ENCODE measurements around the gene FIGN. TPM values are rescaled to one million over a fixed set of nuclear protein-coding genes. Genes with fewer than 3 reads are reported as not detected.
A peak's percentile ranks its signal among the peaks of the same experiment; 100 is the strongest.

FIGN gene
- total and polyA plus RNA-seq, 2 of the 13 experiments (the other 11 are each of a cell fraction or from before 2014, with no cell fraction given), result 6.6 to 6.7 TPM

DNA sequence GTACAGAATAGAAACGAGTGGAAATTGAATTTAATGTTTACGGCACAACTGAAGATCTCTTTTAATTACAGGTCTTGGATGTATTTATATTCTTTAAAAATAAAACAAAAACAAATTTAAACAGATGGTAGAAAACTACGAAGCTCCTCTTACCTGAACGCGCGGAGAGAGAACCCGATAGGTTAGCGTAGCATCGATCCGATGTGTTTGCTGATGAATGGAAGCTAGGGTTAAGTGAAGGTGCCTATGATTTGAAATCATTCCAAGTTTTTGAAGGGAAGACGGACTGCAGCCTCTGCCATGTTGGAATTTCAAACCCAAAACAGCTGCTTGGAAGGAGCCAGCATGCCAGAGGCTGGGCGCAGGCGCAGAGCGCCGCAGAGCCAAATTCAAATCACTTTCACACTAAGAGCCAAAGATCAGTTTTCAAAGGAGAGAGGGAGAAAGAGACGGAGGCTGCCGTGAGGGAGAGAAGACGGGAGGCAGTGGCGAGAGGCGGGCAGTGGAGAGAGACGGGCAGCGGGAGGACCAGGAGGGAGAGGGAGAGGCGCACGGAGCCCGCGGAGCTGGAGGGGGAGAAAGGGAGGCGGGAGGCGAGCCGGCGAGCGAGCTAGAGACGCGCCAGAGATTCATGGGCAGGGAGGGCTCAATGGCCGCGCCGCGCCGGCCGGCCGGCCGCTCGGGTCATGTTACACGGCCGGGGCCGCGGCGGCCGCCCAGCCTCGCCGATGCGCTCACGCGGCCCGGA lies at the start of gene FIGN (continued):
- TF ChIP-seq ELK4 (CRISPR knock-in tag; IDR thresholded peaks at IDR 0.05; ENCODE audit: borderline replicate concordance) (no peak), EP300 (IDR thresholded peaks at IDR 0.05; ENCODE audit: low read depth in 2 of 2, low read length in 2 of 2) (peak in 1 of 2 experiments; percentile 3; a peak in 1 of 4 replicates), EP300 (CRISPR knock-in tag; IDR thresholded peaks at IDR 0.05; ENCODE audit: borderline replicate concordance) (no peak), TIGD3 (CRISPR knock-in tag; IDR thresholded peaks at IDR 0.05; ENCODE audit: borderline replicate concordance) (no peak), ZNF569 (CRISPR knock-in tag; IDR thresholded peaks at IDR 0.05; ENCODE audit: borderline replicate concordance) (no peak), ZNF552 (CRISPR knock-in tag; IDR thresholded peaks at IDR 0.05; ENCODE audit: borderline replicate concordance) (0 out of 2 replicates have a peak, but pooled peaks have one; percentile 37), SP1 (IDR thresholded peaks at IDR 0.05) (no peak), SP1 (CRISPR knock-in tag; IDR thresholded peaks at IDR 0.05) (no peak), ZNF597 (CRISPR knock-in tag; IDR thresholded peaks at IDR 0.05) (no peak), ZNF232 (CRISPR knock-in tag; IDR thresholded peaks at IDR 0.05; ENCODE audit: borderline replicate concordance) (no peak), CCDC6 (CRISPR knock-in tag; IDR thresholded peaks at IDR 0.05) (peak; percentile 83), ZNF879 (CRISPR knock-in tag; IDR thresholded peaks at IDR 0.05) (no peak), ZUFSP (CRISPR knock-in tag; IDR thresholded peaks at IDR 0.05; ENCODE audit: borderline replicate concordance) (no peak), ZNF816 (CRISPR knock-in tag; IDR thresholded peaks at IDR 0.05; ENCODE audit: borderline replicate concordance) (0 out of 2 replicates have a peak, but pooled peaks have one; percentile 52), ZNF746 (CRISPR knock-in tag; IDR thresholded peaks at IDR 0.05) (0 out of 2 replicates have a peak, but pooled peaks have one; percentile 41)
- TF ChIP-seq, protein P1, sequence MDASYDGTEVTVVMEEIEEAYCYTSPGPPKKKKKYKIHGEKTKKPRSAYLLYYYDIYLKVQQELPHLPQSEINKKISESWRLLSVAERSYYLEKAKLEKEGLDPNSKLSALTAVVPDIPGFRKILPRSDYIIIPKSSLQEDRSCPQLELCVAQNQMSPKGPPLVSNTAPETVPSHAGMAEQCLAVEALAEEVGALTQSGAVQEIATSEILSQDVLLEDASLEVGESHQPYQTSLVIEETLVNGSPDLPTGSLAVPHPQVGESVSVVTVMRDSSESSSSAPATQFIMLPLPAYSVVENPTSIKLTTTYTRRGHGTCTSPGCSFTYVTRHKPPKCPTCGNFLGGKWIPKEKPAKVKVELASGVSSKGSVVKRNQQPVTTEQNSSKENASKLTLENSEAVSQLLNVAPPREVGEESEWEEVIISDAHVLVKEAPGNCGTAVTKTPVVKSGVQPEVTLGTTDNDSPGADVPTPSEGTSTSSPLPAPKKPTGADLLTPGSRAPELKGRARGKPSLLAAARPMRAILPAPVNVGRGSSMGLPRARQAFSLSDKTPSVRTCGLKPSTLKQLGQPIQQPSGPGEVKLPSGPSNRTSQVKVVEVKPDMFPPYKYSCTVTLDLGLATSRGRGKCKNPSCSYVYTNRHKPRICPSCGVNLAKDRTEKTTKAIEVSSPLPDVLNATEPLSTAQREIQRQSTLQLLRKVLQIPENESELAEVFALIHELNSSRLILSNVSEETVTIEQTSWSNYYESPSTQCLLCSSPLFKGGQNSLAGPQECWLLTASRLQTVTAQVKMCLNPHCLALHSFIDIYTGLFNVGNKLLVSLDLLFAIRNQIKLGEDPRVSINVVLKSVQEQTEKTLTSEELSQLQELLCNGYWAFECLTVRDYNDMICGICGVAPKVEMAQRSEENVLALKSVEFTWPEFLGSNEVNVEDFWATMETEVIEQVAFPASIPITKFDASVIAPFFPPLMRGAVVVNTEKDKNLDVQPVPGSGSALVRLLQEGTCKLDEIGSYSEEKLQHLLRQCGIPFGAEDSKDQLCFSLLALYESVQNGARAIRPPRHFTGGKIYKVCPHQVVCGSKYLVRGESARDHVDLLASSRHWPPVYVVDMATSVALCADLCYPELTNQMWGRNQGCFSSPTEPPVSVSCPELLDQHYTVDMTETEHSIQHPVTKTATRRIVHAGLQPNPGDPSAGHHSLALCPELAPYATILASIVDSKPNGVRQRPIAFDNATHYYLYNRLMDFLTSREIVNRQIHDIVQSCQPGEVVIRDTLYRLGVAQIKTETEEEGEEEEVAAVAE (CRISPR knock-in tag; IDR thresholded peaks at IDR 0.05; ENCODE audit: borderline replicate concordance), result no peak

Data from HepG2 (cell line).